Neuronal stem cell (in vitro differentiated cells): ENCODE data around the gene ERFL.

ENCODE experiments used
- DNase-seq: peaks from one replicate; pipeline ENCODE4 v3.0.0-alpha.2; 2013; ENCODE audit warnings: low spot score
- H2AFZ ChIP-seq: one replicate; pipeline ENCODE4 v1.6.1; 2013; ENCODE audit warnings: mild to moderate bottlenecking, low read length, inconsistent platforms
- H2AK5ac ChIP-seq: 2 replicates; pipeline ENCODE4 v1.6.1; 2013; ENCODE audit warnings: low read depth, mild to moderate bottlenecking, inconsistent platforms, low read length, moderate library complexity, mixed read lengths
- H2BK120ac ChIP-seq: 2 replicates; pipeline ENCODE4 v1.6.1; 2013; ENCODE audit warnings: low read depth, mild to moderate bottlenecking, inconsistent platforms, low read length, moderate library complexity, mixed read lengths
- H2BK12ac ChIP-seq: one replicate; pipeline ENCODE4 v1.6.1; 2013; ENCODE audit warnings: low read length, inconsistent platforms
- H2BK15ac ChIP-seq: 2 replicates; pipeline ENCODE4 v1.6.1; 2013; ENCODE audit warnings: mild to moderate bottlenecking, low read length, inconsistent platforms, mixed read lengths
- H2BK5ac ChIP-seq: one replicate; pipeline ENCODE4 v1.6.1; 2013; ENCODE audit warnings: inconsistent platforms, mild to moderate bottlenecking, low read length, moderate library complexity
- H3K14ac ChIP-seq: one replicate; pipeline ENCODE4 v1.6.1; 2013; ENCODE audit warnings: low read length, inconsistent platforms
- H3K18ac ChIP-seq: 2 replicates; pipeline ENCODE4 v1.6.1; 2013; ENCODE audit warnings: low read length, inconsistent platforms
- H3K23ac ChIP-seq: 2 replicates; pipeline ENCODE4 v1.6.1; 2013; ENCODE audit warnings: low read depth, mild to moderate bottlenecking, mixed read lengths, low read length, inconsistent platforms; ENCODE audit not compliant: poor library complexity
- H3K27ac ChIP-seq: replicated peaks from 3 replicates; pipeline ENCODE4 v1.5.1; 2013; ENCODE audit warnings: low read length, inconsistent platforms
- H3K27me3 ChIP-seq, 3 experiments: 2 replicates each; pipeline ENCODE4 v1.6.1; 2013; ENCODE audit warnings: low read length in 3 of 3, mild to moderate bottlenecking in 2 of 3, inconsistent platforms in 1 of 3, low read depth in 1 of 3, mixed read lengths in 1 of 3, moderate library complexity in 1 of 3; ENCODE audit not compliant: control insufficient read depth in 3 of 3, insufficient read depth in 3 of 3
- H3K36me3 ChIP-seq, 2 donors: replicated peaks in 1 of 2; 2 replicates each; pipeline ENCODE4 v1.6.1; 2013; ENCODE audit warnings: low read length in 2 of 2; ENCODE audit not compliant: control insufficient read depth in 2 of 2, insufficient read depth in 2 of 2
- H3K4ac ChIP-seq: 2 replicates; pipeline ENCODE4 v1.6.1; 2013; ENCODE audit warnings: inconsistent platforms, mild to moderate bottlenecking, low read length, moderate library complexity
- H3K4me1 ChIP-seq, 2 donors: 1 replicate in 1 of 2; 2 replicates in 1 of 2; pipeline ENCODE4 v1.6.1; 2013; ENCODE audit warnings: low read length in 2 of 2, low read depth in 1 of 2; ENCODE audit not compliant: control insufficient read depth in 2 of 2, insufficient read depth in 1 of 2
- H3K4me2 ChIP-seq: one replicate; pipeline ENCODE4 v1.6.1; 2013; ENCODE audit warnings: mild to moderate bottlenecking, low read length, inconsistent platforms; ENCODE audit not compliant: insufficient read depth, poor library complexity, severe bottlenecking
- H3K4me3 ChIP-seq, 2 donors: 2 replicates each; pipeline ENCODE4 v1.5.1; 2013; ENCODE audit warnings: low read length in 2 of 2, mild to moderate bottlenecking in 2 of 2, inconsistent platforms in 1 of 2, moderate library complexity in 1 of 2
- H3K79me1 ChIP-seq: one replicate; pipeline ENCODE4 v1.6.1; 2013; ENCODE audit warnings: low read depth, mild to moderate bottlenecking, inconsistent platforms, low read length, moderate library complexity
- H3K9ac ChIP-seq: one replicate; pipeline ENCODE4 v1.6.1; 2013; ENCODE audit warnings: mild to moderate bottlenecking, low read depth, low read length, inconsistent platforms; ENCODE audit not compliant: poor library complexity
- H3K9me3 ChIP-seq, 2 donors: replicated peaks in 1 of 2; 2 replicates each; pipeline versions ENCODE3 to v1.6.1; 2013; ENCODE audit warnings: low read length in 2 of 2, mild to moderate bottlenecking in 2 of 2, inconsistent platforms in 1 of 2, low read depth in 1 of 2, mixed read lengths in 1 of 2, moderate library complexity in 1 of 2; ENCODE audit not compliant: control insufficient read depth in 2 of 2, insufficient read depth in 1 of 2
- H4K8ac ChIP-seq: one replicate; pipeline ENCODE4 v1.6.1; 2013; ENCODE audit warnings: low read depth, mild to moderate bottlenecking, inconsistent platforms, low read length, moderate library complexity
- H4K91ac ChIP-seq: one replicate; pipeline ENCODE4 v1.6.1; 2013; ENCODE audit warnings: low read length, low read depth, mild to moderate bottlenecking, inconsistent platforms; ENCODE audit not compliant: poor library complexity
- WGBS, 2 donors: extraction: QIAGEN DNeasy Blood & Tissue Kit; methylation state at CpG; one replicate each; pipeline ENCODE4 v1.1.7; 2013; ENCODE audit warnings: missing lambda C conversion rate in 2 of 2, mixed read lengths in 1 of 2; ENCODE audit not compliant: insufficient read length in 2 of 2, insufficient replicate concordance in 1 of 2; ENCODE audit errors: extremely low coverage in 2 of 2; 5-methylcytosine and 5-hydroxymethylcytosine counted together

The ERFL gene

DNA sequence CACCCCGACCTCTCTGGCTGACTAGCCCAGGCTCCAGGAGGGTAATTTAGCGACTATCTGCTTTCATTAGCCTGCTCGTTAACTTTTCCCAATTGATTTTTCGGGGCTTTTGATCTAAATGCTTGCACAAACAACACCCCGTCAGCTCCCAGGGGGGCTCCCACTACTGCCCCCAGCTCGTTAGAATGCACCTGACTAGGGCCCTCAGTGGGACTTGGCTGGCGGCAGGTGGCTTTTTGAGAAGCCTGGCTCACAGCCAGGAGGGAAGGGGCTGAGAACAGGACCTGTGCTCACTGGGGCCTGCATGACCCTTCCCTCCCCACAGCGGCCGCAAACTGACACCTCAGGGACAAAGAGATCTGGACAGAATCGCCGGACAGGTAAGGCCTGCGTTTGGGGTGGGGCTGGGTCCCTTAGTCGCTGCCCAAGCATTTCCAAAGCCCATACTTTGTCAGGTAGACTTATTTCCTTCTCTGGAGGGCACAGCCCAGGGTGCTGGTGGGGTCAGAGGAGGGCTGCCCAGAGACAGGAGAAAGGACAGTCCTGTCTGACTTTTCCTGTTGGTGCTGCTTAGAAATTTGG lies 58.8 kb downstream of the ERFL start:
- Histone ChIP-seq H3K14ac (no peak overlapping the region), H3K4me2 (no peak overlapping the region), H3K27me3 (no peaks in the 10 kb centered on the region), H3K9ac (no peak overlapping the region), H4K8ac (no peak overlapping the region), H2AFZ (no peak overlapping the region), H2BK12ac (no peak overlapping the region), H3K9me3 (no peaks in the 10 kb centered on the region), H3K4ac (no peak overlapping the region), H3K79me1 (peaks cover 12% of the 10 kb centered on the region), H2BK120ac (no peak overlapping the region), H2AK5ac (no peak overlapping the region), H4K91ac (no peak overlapping the region), H3K36me3 (peaks cover 57 to 74% of the 10 kb centered on the region in 2 donors), H2BK15ac (no peak overlapping the region), H3K18ac (no peak overlapping the region), H2BK5ac (no peak overlapping the region), H3K4me1 (no peaks in the 10 kb centered on the region), H3K27ac (peak overlapping the region; percentile 54), H3K4me3 (no peak overlapping the region), H3K23ac (no peak overlapping the region)
- WGBS, 2 donors: no CpG with 5 or more reads among the region's 13 CpGs
- DNase-seq: no peak

DNA sequence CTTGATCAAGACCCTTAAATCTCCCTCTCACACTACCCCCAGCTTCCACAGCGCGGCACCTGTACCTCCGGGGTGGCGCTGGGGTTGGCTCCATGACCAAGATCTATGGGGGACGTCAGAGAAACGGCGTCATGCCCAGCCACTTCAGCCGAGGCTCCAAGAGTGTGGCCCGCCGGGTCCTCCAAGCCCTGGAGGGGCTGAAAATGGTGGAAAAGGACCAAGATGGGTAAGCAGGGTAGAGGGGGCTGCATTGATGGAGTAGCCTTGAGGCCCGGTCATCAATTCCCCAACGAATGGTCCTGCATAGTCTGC lies 59.3 kb downstream of the ERFL start:
- Histone ChIP-seq H3K9ac (no peak overlapping the region), H3K27me3 (no peaks in the 10 kb centered on the region), H3K4me1 (peaks cover 0 to 3% of the 10 kb centered on the region in 2 donors), H3K9me3 (no peaks in the 10 kb centered on the region), H3K14ac (no peak overlapping the region), H2AFZ (no peak overlapping the region), H2BK120ac (no peak overlapping the region), H2BK15ac (no peak overlapping the region), H2BK12ac (no peak overlapping the region), H2AK5ac (no peak overlapping the region), H3K79me1 (peaks cover 17% of the 10 kb centered on the region), H4K91ac (no peak overlapping the region), H3K36me3 (peaks cover 62 to 79% of the 10 kb centered on the region in 2 donors), H3K4me2 (no peak overlapping the region), H3K27ac (no peak overlapping the region), H2BK5ac (no peak overlapping the region), H3K18ac (no peak overlapping the region), H4K8ac (no peak overlapping the region), H3K23ac (no peak overlapping the region), H3K4ac (no peak overlapping the region), H3K4me3 (no peak overlapping the region)
- DNase-seq: no peak
- no CpG with 5 or more reads among the region's 12 CpGs for WGBS, 2 donors

DNA sequence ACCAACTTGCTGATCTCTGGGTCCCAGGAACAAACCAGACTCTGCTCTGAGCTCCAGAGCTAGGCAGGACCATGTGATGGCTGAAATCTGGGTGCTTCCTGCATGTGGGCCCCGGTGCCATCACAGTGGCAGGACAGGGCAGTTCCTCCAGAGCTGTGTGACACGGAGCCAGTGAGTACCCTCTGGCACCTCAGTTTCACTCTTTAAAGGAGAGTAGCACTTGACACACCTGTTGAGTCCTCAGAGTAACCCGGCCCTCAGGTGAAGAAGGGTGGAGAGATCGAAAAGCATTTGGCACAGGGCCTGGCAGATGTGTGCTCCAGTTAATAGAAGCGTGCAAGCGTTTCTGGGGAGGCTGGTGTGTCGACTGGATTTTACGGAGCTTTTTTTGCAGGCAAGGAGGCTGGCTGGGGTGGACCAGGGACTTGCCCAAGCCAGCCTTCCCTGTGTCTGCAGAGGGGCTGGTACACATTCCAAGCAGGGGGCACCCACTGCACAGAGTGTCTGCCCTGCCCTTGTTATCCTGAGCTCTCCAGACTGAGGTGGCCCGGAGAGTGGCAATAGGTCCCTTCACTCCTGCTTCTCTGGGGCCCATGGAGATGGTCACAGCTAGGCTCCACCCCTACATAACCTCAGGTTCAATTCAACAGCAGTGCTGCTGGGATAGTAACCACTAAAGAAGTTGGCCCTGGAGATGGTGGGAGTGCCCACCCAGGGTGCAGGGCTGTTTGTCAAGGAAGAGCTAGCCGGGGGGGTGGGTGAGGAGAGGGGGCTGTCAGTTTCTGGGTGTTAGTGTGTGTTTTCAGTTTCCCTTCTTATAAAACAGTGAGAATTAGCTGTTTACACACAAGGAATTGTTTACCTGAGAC lies 59.9 kb downstream of the ERFL start:
- H3K9me3 ChIP-seq: no peaks in the 10 kb centered on the region
- peaks cover 66 to 85% of the 10 kb centered on the region in 2 donors for H3K36me3 ChIP-seq
- no peak overlapping the region for H2BK120ac ChIP-seq
- no peak overlapping the region for H3K27ac ChIP-seq
- no peak overlapping the region for H2BK15ac ChIP-seq
- no peak overlapping the region for H4K91ac ChIP-seq
- H3K79me1 ChIP-seq: peaks cover 18% of the 10 kb centered on the region
- no CpG with 5 or more reads among the region's 10 CpGs for WGBS, 2 donors
- H2BK12ac ChIP-seq: no peak overlapping the region
- no peak for DNase-seq
- H3K23ac ChIP-seq: no peak overlapping the region
- peaks cover 0 to 3% of the 10 kb centered on the region in 2 donors for H3K4me1 ChIP-seq
- no peak overlapping the region for H4K8ac ChIP-seq
- no peak overlapping the region for H3K9ac ChIP-seq
- no peak overlapping the region for H2AK5ac ChIP-seq
- no peak overlapping the region for H3K4ac ChIP-seq
- H3K4me2 ChIP-seq: no peak overlapping the region
- H3K27me3 ChIP-seq: no peaks in the 10 kb centered on the region
- H3K18ac ChIP-seq: no peak overlapping the region
- no peak overlapping the region for H3K4me3 ChIP-seq
- H2AFZ ChIP-seq: no peak overlapping the region
- H3K14ac ChIP-seq: no peak overlapping the region
- H2BK5ac ChIP-seq: no peak overlapping the region

DNA sequence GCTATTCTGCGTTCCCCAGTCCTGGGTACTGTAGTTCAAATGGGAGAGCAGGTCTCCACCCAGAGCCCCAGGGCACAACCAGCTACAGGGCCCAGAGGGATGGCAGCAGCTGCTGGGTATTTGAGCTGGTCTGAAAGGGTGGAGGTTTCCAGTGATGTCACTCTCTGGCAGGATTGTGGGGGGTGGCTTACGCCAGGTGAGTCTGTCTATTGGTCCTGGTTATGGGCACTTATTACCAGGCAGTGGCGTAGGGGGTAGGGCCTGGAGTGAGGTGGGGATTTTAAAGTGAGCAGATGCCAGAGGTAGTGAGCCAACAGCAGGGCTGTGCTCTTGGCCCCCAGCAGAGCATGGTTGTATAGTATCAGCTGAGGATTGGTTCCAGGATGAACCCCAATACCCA lies 62.0 kb downstream of the ERFL start:
- no peak overlapping the region for H3K4ac ChIP-seq
- H2BK12ac ChIP-seq: no peak overlapping the region
- no peak overlapping the region for H3K4me3 ChIP-seq
- H3K9me3 ChIP-seq: no peaks in the 10 kb centered on the region
- H3K23ac ChIP-seq: peak overlapping the region; percentile 4
- H3K4me2 ChIP-seq: no peak overlapping the region
- no peak overlapping the region for H3K27ac ChIP-seq
- H3K18ac ChIP-seq: no peak overlapping the region
- no peak overlapping the region for H2AK5ac ChIP-seq
- no peak overlapping the region for H2BK120ac ChIP-seq
- H3K4me1 ChIP-seq: peaks cover 12 to 16% of the 10 kb centered on the region in 2 donors
- WGBS, 2 donors: no CpG with 5 or more reads among the region's 3 CpGs
- no peak for DNase-seq
- H3K9ac ChIP-seq: no peak overlapping the region
- peaks cover 23% of the 10 kb centered on the region for H3K79me1 ChIP-seq
- H2AFZ ChIP-seq: no peak overlapping the region
- H3K36me3 ChIP-seq: peaks cover 76 to 95% of the 10 kb centered on the region in 2 donors
- H3K14ac ChIP-seq: no peak overlapping the region
- no peaks in the 10 kb centered on the region for H3K27me3 ChIP-seq
- no peak overlapping the region for H2BK15ac ChIP-seq
- H4K8ac ChIP-seq: no peak overlapping the region
- H2BK5ac ChIP-seq: peak overlapping the region; percentile 84
- H4K91ac ChIP-seq: no peak overlapping the region
